Measurements from ENCODE around the gene THBS4.
"Not testable (repeated sequence)": the region's sequence is repeated elsewhere in the genome, so short reads cannot be mapped to it uniquely, and the experiment has no call there.

THBS4 gene

GRCh38 chr5:80103371-80103770 lies 68.2 kb downstream of the THBS4 start:
- H3K4me3 ChIP-seq (ENCODE audit: control insufficient read depth, low read depth, low read length) = no peak overlapping the region
- no peak for TF ChIP-seq CTCF (conservative IDR thresholded peaks at IDR 0.05; ENCODE audit: control insufficient read depth, insufficient read depth, low read depth, low read length)
- DNase-seq (ENCODE audit: low read depth) = no peak

DNA sequence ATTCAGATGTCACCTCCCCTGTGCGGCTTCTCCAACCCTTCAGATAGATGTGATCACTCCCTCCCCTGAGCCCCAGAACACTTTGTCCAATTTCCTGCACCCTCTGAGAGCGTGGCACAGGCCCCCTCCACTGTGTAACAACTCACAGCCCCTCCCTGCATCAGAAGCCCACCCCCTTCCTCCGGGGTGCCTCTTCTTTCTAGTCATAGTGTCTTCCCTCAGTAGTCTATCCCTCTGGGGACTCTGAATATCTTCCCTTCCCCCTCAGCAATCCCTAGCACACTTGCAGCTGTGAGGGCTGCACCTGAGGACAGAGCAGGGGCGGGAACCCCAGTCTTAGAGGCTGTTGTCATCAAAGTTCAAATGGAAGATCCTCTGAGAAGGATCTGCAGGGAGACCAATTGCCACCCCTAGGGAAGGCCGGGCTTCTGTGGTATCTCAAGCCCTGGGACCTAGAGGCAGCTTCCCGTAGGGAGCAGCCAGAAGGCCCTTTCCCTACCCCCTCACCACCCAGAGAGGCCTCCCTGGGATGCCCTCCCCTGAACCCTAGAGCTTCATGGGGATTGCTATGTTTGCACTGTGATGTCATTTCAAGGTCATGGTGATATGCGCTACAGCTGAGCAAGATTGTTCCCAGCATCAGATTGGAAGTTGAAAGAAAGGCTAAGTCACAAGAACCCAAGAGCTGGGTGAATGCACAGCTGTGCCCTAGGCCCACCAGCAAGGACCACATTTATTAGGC lies 70.7 kb downstream of the THBS4 start:
- DNase-seq (ENCODE audit: low read depth) = no peak
- no peak for TF ChIP-seq CTCF (conservative IDR thresholded peaks at IDR 0.05; ENCODE audit: control insufficient read depth, insufficient read depth, low read depth, low read length)
- no peak overlapping the region for H3K4me3 ChIP-seq (ENCODE audit: control insufficient read depth, low read depth, low read length)

DNA sequence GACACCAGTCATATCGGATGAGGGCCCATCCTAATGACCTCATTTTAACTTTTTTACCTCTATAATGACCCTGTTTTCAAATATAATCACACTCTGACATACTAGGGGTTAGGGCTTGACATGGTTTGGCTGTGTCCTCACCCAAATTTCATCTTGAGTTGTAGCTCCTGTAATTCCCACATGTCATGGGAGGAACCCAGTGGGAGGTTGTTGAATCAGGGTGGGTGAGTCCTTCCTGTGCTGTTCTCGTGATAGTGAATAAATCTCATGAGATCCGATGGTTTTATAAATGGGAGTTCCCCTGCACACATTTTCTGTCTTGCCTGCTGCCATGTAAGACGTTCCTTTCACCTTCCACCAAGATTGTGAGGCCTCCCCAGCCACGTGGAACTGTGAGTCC lies 71.8 kb downstream of the THBS4 start:
- DNase-seq (ENCODE audit: low read depth) = no peak
- H3K4me3 ChIP-seq (ENCODE audit: control insufficient read depth, low read depth, low read length) = no peak overlapping the region
- TF ChIP-seq CTCF (conservative IDR thresholded peaks at IDR 0.05; ENCODE audit: control insufficient read depth, insufficient read depth, low read depth, low read length) = no peak

GRCh38 chr5:80109646-80110478 lies 74.7 kb downstream of the THBS4 start:
- TF ChIP-seq CTCF (conservative IDR thresholded peaks at IDR 0.05; ENCODE audit: control insufficient read depth, insufficient read depth, low read depth, low read length) = no peak
- no peak for DNase-seq (ENCODE audit: low read depth)
- no peak overlapping the region for H3K4me3 ChIP-seq (ENCODE audit: control insufficient read depth, low read depth, low read length)

DNA sequence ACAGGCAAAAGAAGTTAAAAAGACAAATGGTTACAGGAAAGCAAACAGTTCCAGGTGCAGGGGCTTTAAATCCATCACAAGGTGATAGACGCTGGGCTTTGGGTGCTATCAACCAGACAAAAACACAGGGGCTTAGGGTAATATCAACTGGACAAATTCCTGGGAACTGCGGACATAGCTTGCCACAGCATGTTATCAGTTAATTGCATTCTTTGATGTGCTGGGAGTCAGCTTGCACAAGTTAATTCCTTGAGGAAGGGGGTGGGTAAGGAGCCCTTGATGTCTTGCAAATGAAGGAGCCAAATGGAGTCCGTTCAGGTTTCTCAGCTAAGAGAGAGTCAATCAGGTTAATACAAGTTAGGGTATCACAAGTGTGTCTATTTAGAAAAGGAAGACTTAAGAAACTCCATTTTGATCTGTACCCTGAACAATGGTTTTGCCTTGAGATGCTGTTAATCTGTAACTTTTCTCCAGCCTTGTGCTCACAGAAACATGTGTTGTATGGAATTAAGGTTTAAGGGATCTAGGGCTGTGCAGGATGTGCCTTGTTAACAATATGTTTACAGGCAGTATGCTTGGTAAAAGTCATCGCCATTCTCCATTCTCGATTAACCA lies 76.3 kb downstream of the THBS4 start:
- DNase-seq (ENCODE audit: low read depth); H3K4me3 ChIP-seq (ENCODE audit: control insufficient read depth, low read depth, low read length): not testable (repeated sequence)

DNA sequence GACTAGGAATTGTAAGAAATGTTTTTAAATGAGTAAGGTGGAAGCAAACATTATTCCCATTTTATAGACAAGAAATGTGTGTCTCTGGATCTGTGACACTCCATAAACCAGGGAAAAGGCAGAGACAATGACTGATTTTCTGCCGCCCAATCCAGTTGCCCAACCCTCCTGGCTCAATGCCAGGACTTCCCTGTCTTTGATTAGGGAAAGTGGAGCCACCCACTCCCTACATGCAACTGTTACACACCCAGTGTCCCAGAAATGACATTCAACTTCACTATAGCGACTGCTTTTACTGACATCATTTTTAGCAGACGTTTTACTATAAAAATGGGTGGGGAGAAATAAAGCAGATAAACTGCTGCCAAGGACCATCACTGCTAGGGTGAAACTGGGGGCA lies 79.7 kb downstream of the THBS4 start:
- TF ChIP-seq CTCF (conservative IDR thresholded peaks at IDR 0.05; ENCODE audit: control insufficient read depth, insufficient read depth, low read depth, low read length) = no peak
- no peak overlapping the region for H3K4me3 ChIP-seq (ENCODE audit: control insufficient read depth, low read depth, low read length)
- no peak for DNase-seq (ENCODE audit: low read depth)

DNA sequence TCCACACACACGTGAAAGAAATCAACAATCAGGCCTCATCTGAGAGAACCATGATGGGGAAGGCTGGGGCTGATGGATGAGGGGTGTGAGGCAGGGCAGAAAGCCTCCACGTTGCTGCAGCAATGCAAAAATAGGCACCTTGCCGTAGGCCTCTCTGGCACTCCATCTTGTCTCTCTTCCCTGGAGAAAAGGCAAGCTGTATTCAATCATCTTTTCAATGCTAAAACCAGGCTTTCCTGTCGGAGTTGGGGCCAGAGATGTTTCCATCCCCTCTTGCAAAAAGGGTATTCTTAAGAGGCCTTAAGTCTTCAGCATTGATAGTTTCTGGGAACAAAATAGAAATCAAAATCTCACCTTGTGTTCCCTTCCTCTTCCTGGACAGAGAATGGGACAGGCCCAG lies 80.9 kb downstream of the THBS4 start:
- DNase-seq (ENCODE audit: low read depth) = no peak
- no peak overlapping the region for H3K4me3 ChIP-seq (ENCODE audit: control insufficient read depth, low read depth, low read length)
- TF ChIP-seq CTCF (conservative IDR thresholded peaks at IDR 0.05; ENCODE audit: control insufficient read depth, insufficient read depth, low read depth, low read length) = no peak

Data from fibroblast of mammary gland (primary cell).